ENCODE measurements around the gene GLIS1. TPM values are rescaled to one million over a fixed set of nuclear protein-coding genes. Genes with fewer than 3 reads are reported as not detected.

Gene GLIS1
- total RNA-seq, 1 donor from 2014 or later = not detected

GRCh38 chr1:53678938-53679825 is 59.8 kb downstream of the GLIS1 start:
- no peak for DNase-seq (ENCODE audit: low read depth, low spot score)

GRCh38 chr1:53678507-53678906 is 60.5 kb downstream of the GLIS1 start:
- DNase-seq (ENCODE audit: low read depth, low spot score) = no peak

- DNase-seq (ENCODE audit: low read depth, low spot score) = no peak
Measured at GRCh38 chr1:53678046-53678445, 60.9 kb downstream of the GLIS1 start.

- no peak for DNase-seq (ENCODE audit: low read depth, low spot score)
Measured at GRCh38 chr1:53677486-53677885, 61.5 kb downstream of the GLIS1 start.

GRCh38 chr1:53672785-53673184 is 66.2 kb downstream of the GLIS1 start:
- DNase-seq (ENCODE audit: low read depth, low spot score) = no peak

GRCh38 chr1:53672243-53672642 is 66.7 kb downstream of the GLIS1 start:
- no peak for DNase-seq (ENCODE audit: low read depth, low spot score)

- DNase-seq (ENCODE audit: low read depth, low spot score) = no peak
Measured at GRCh38 chr1:53669621-53670191, 69.3 kb downstream of the GLIS1 start.

DNA sequence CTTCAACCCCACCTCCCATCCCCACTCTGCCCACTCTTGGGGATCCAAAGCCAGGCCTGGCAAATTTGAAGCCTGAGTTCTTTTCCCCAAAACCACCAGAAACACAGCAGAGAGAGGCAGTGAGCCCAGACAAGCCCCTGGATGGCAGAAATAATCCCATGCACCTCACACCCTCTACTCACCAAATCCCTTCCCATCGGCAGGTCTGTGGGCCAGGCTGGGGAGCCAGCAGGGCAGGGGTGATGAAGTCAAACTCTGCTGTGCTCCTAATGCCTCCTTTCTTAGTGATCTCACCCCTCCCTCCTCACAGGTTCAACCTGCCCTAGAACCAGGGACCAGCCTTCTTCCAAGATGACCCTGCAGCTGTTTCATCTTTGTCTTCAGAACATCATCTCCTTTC is 72.4 kb downstream of the GLIS1 start:
- no peak for DNase-seq (ENCODE audit: low read depth, low spot score)

- DNase-seq (ENCODE audit: low read depth, low spot score) = no peak
Measured at GRCh38 chr1:53665996-53666395, 73.0 kb downstream of the GLIS1 start.

DNA sequence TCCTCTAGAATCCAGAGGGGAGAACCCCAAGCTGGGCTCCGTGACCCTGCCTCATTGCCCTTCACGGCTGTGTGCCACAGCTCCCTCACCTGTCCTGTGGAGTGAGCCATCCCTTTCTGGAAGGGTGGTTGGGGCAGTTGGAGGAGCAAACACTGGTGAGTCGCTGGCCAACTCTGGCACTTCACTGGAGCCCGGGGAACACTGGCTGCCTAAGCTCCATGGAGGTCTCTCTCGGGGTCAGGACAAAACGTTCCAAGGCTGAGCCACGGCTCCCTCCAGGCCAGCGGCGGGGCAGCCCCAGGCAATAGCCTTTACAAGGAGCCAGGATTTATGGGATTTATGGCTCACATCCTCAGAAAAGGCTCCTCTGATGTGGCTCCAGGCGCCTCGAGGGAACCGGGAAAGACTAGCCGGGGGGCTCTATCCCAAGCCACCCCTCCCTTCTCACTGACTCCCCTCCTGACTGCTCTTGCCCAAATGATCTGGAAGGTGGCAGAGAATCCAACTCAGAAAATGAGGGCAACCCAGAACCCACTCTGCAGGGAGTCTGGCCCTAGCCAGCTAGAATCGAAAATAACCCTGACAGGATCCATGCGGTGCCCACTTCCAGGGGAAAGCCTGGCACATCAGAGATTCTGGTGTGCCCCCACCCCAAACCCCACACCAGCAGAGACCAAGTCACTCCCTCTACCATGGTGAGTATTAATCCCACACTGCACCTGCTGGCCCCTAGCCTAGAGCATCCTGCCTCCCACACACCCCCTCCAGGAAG is 75.2 kb downstream of the GLIS1 start:
- no peak for DNase-seq (ENCODE audit: low read depth, low spot score)

- no peak for DNase-seq (ENCODE audit: low read depth, low spot score)
Measured at GRCh38 chr1:53662951-53663350, 76.0 kb downstream of the GLIS1 start.

- no peak for DNase-seq (ENCODE audit: low read depth, low spot score)
Measured at GRCh38 chr1:53662169-53662568, 76.8 kb downstream of the GLIS1 start.

- DNase-seq (ENCODE audit: low read depth, low spot score) = no peak
Measured at GRCh38 chr1:53661496-53661895, 77.5 kb downstream of the GLIS1 start.

GRCh38 chr1:53660666-53661065 is 78.3 kb downstream of the GLIS1 start:
- DNase-seq (ENCODE audit: low read depth, low spot score) = no peak

DNA sequence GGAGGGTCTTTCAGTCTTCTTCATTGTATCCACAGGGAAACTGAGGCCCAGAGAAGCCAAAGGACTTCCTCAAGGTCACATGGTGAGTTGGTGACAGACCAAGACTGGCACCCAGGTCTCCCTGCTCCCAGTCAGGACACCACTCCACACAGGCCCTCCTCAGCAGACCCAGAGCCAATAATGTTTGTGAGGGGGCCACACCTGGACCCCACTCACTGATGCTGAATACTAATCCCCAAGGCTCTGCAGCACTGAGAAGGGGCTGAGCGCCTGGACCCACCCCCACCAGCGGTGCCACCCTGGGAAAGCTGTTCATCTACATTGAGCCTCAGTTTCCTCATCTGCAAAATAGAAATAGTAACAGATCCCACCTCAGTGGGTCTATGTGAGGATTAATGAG is 79.5 kb downstream of the GLIS1 start:
- no peak for DNase-seq (ENCODE audit: low read depth, low spot score)

GRCh38 chr1:53658489-53659230 is 80.3 kb downstream of the GLIS1 start:
- DNase-seq (ENCODE audit: low read depth, low spot score) = no peak

GRCh38 chr1:53657891-53658396 is 81.0 kb downstream of the GLIS1 start:
- DNase-seq (ENCODE audit: low read depth, low spot score) = no peak

DNA sequence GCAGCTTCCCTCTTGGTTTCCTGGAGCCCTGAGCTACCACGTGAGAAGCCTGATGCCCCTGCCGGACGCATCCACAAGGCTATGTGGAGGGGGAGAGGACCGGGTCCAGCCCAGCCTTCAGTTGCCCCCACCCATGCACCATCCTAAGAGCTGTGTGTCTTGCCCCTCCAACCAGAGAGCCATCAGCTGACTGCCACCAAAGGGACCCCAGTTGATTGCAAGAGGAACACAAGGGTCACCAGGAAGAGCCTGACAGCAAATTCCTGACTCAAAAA is 81.5 kb downstream of the GLIS1 start:
- DNase-seq (ENCODE audit: low read depth, low spot score) = no peak

DNA sequence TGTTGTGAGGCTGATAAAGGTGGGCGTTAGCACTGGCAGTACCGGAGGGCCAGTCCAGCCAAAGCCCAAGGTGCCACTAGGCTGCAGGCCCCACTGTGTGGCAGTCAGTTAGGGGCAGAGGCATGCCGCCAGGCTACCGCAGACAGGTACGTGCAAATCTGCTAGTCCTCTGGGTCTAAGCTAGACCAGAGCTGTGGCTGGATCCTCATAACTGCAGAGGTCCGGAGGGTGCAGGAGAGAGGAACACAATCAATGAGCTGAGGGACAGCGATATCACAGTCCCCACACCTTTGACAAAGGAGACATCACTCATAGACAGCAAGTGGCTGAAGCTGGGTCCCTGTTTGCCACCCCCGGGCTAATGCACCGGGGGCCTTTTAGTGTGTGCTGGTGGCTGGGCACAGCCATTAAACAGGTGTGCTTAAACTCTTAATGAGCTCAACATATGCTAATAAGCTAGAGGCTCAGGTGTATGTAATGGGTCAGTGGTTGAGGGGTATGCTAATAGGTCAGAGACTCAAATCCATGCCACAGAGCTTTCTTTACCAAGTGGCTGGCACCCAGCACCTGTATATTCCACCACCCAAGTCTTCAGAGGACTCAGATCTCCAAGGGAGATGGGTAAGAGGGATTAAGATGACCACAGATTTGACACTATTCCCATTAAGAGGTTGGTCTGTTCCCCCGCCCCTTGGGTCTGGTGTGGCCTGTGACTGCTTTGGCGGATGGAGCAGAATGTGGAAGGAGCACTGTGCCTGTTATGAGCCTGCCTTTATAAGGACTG is 82.0 kb downstream of the GLIS1 start:
- DNase-seq (ENCODE audit: low read depth, low spot score) = no peak

- DNase-seq (ENCODE audit: low read depth, low spot score) = no peak
Measured at GRCh38 chr1:53655931-53656746, 82.8 kb downstream of the GLIS1 start.
